Inflammatory macrophage treated with lipopolysaccharide for 4 hours (primary cell): ENCODE results near the gene KRT75.
A peak's percentile ranks its signal among the peaks of the same experiment; 100 is the strongest.

ENCODE experiments used
- DNase-seq: peaks from one replicate; pipeline ENCODE4 v3.0.0-alpha.2; 2020

The KRT75 gene

GRCh38 chr12:52390739-52391617 lies 43.2 kb downstream of the KRT75 start:
- DNase-seq: peak; percentile 5

GRCh38 chr12:52389313-52390207 lies 44.6 kb downstream of the KRT75 start:
- no peak for DNase-seq

GRCh38 chr12:52387859-52388258 lies 46.3 kb downstream of the KRT75 start:
- DNase-seq: no peak

GRCh38 chr12:52385226-52385702 lies 48.9 kb downstream of the KRT75 start, which contains the start of gene KRT84:
Gene KRT84, minus strand, starts transcription at chr12:52385652. Its CDS starts 67 bp downstream, at chr12:52385585.
- DNase-seq: no peak

GRCh38 chr12:52383331-52383730 lies 50.8 kb downstream of the KRT75 start:
- DNase-seq: no peak

- no peak for DNase-seq
These were observed 51.3 kb downstream of the KRT75 start for GRCh38 chr12:52382854-52383253.

GRCh38 chr12:52381206-52381605 lies 53.0 kb downstream of the KRT75 start:
- no peak for DNase-seq

- DNase-seq: peak; percentile 12
These were observed 53.9 kb downstream of the KRT75 start for GRCh38 chr12:52380271-52380694.

GRCh38 chr12:52379536-52379935 lies 54.6 kb downstream of the KRT75 start:
- no peak for DNase-seq

GRCh38 chr12:52378091-52378490 lies 56.1 kb downstream of the KRT75 start:
- no peak for DNase-seq

- DNase-seq: no peak
These were observed 56.9 kb downstream of the KRT75 start for GRCh38 chr12:52377266-52377665.
